SK-N-SH (cell line): ENCODE measurements around the gene C20orf96. TPM values are rescaled to one million over a fixed set of nuclear protein-coding genes. Genes with fewer than 3 reads are reported as not detected.

Experiments used
- CTCF ChIA-PET: fragments of 300-600, 350-600 bp; formaldehyde crosslinking; extraction: SDS; loops from one replicate; lab custom pipeline; 2021; lab: Yijun Ruan, JAX
- POLR2A ChIA-PET: fragments of 350-600 bp; sonication (Branson Sonifier 250); formaldehyde crosslinking; extraction: SDS; loops from one replicate; lab custom pipeline; 2020; ENCODE audit warnings: antibody characterized with exemption, inconsistent platforms; lab: Yijun Ruan, JAX
- DNase-seq: peaks from one replicate; pipeline ENCODE4 v3.0.0; 2012
- H2AFZ ChIP-seq: fragments of 200-600 bp; sonication (generic); 2 replicates; pipeline ENCODE4 v1.8.1; 2016; ENCODE audit warnings: antibody characterized with exemption, mild to moderate bottlenecking, low read depth
- H3F3A ChIP-seq: fragments of 200-600 bp; sonication (generic); replicated peaks from 2 replicates; pipeline ENCODE3; 2016; ENCODE audit warnings: antibody characterized with exemption, mild to moderate bottlenecking; ENCODE audit not compliant: insufficient read depth
- H3K27ac ChIP-seq, 2 experiments: fragments of 200-500 bp in 1 of 2; fragments of 200-600 bp in 1 of 2; sonication (Bioruptor generic) in 1 of 2; sonication (generic), shearing (Covaris generic) in 1 of 2; 2 replicates each; pipeline versions ENCODE4 v1.5.1 to v1.6.1; 2014 to 2016; ENCODE audit warnings: low read depth in 2 of 2, inconsistent platforms in 1 of 2, low read length in 1 of 2, mild to moderate bottlenecking in 1 of 2, mixed read lengths in 1 of 2
- H3K27me3 ChIP-seq: fragments of 200-600 bp; sonication (generic), shearing (Covaris generic); 2 replicates; pipeline ENCODE4 v1.6.1; 2016; ENCODE audit warnings: mixed run types; ENCODE audit not compliant: insufficient read depth
- H3K36me3 ChIP-seq, 2 experiments: fragments of 200-500 bp in 1 of 2; fragments of 200-600 bp in 1 of 2; sonication (Bioruptor generic) in 1 of 2; sonication (generic) in 1 of 2; replicated peaks in 1 of 2; 2 replicates each; pipeline versions ENCODE3 to v1.5.1; 2014 to 2016; ENCODE audit warnings: low read length in 1 of 2, mild to moderate bottlenecking in 1 of 2; ENCODE audit not compliant: insufficient read depth in 2 of 2, control insufficient read depth in 1 of 2
- H3K4me1 ChIP-seq, 2 experiments: fragments of 200-500 bp in 1 of 2; fragments of 200-600 bp in 1 of 2; sonication (Bioruptor generic) in 1 of 2; sonication (generic), shearing (Covaris generic) in 1 of 2; 2 replicates each; pipeline versions ENCODE4 v1.5.1 to v1.6.1; 2014 to 2016; ENCODE audit warnings: low read depth in 1 of 2, low read length in 1 of 2, mixed run types in 1 of 2; ENCODE audit not compliant: insufficient read depth in 2 of 2, control insufficient read depth in 1 of 2
- H3K4me2 ChIP-seq: fragments of 200-600 bp; sonication (generic), shearing (Covaris generic); 2 replicates; pipeline ENCODE4 v1.6.1; 2017; ENCODE audit warnings: mixed run types
- H3K4me3 ChIP-seq, 2 experiments: fragments of 200-500 bp in 1 of 2; fragments of 200-600 bp in 1 of 2; sonication (Bioruptor generic) in 1 of 2; sonication (generic), shearing (Covaris generic) in 1 of 2; 2 replicates each; pipeline versions ENCODE4 v1.5.1 to v1.8.1; 2014 to 2016; ENCODE audit warnings: low read depth in 2 of 2, inconsistent platforms in 1 of 2, low read length in 1 of 2, mild to moderate bottlenecking in 1 of 2, mixed read lengths in 1 of 2, moderate library complexity in 1 of 2
- H3K79me2 ChIP-seq: fragments of 200-600 bp; sonication (generic); 2 replicates; pipeline ENCODE4 v1.8.1; 2017; ENCODE audit warnings: mild to moderate bottlenecking; ENCODE audit not compliant: insufficient read depth
- H3K9ac ChIP-seq: fragments of 200-600 bp; sonication (generic); 2 replicates; pipeline ENCODE4 v1.6.1; 2017; ENCODE audit warnings: mixed run types
- H3K9me2 ChIP-seq: fragments of 200-600 bp; sonication (generic); 2 replicates; pipeline ENCODE4 v1.6.1; 2017; ENCODE audit warnings: mixed run types
- H3K9me3 ChIP-seq: fragments of 200-600 bp; sonication (generic); 2 replicates; pipeline ENCODE4 v1.6.1; 2017; ENCODE audit warnings: mixed run types, mild to moderate bottlenecking, moderate library complexity
- H4K20me1 ChIP-seq: fragments of 200-600 bp; sonication (generic); 2 replicates; pipeline ENCODE4 v1.6.1; 2017; ENCODE audit warnings: mild to moderate bottlenecking, mixed run types; ENCODE audit not compliant: insufficient read depth
- CHD2 ChIP-seq: fragments of 150-350 bp; IDR thresholded peaks from 2 replicates; pipeline ENCODE4 v1.6.1; 2018; ENCODE audit warnings: low read length; ENCODE audit not compliant: partially characterized antibody
- CTCF ChIP-seq: fragments of 200-600 bp; sonication (generic); IDR thresholded peaks from 2 replicates; pipeline ENCODE4 v1.6.1; 2017; ENCODE audit warnings: antibody characterized with exemption, mild to moderate bottlenecking, moderate library complexity
- ELF1 ChIP-seq: IDR thresholded peaks from 2 replicates; pipeline ENCODE4 v1.4.0; 2012
- FOSL2 ChIP-seq: IDR thresholded peaks from 2 replicates; pipeline ENCODE4 v1.4.0; 2012; ENCODE audit warnings: low read depth, mild to moderate bottlenecking, moderate library complexity, borderline replicate concordance
- FOXJ3 ChIP-seq: sonication (generic); formaldehyde crosslinking; IDR thresholded peaks from 2 replicates; pipeline ENCODE4 v1.5.1; 2020; ENCODE audit warnings: mild to moderate bottlenecking, missing genetic modification reagents
- FOXM1 ChIP-seq: IDR thresholded peaks from 2 replicates; pipeline ENCODE4 v1.4.0; 2012; ENCODE audit warnings: low read depth, mild to moderate bottlenecking
- JUND ChIP-seq: IDR thresholded peaks from 2 replicates; pipeline ENCODE4 v1.4.0; 2012
- POLR2AphosphoS5 ChIP-seq: IDR thresholded peaks from 2 replicates; pipeline ENCODE4 v1.6.1; 2012; ENCODE audit warnings: low read depth, low read length
- RCOR1 ChIP-seq: fragments of 150-350 bp; IDR thresholded peaks from 2 replicates; pipeline ENCODE4 v1.6.1; 2017; ENCODE audit warnings: antibody characterized with exemption, low read length
- RXRA ChIP-seq: IDR thresholded peaks from 2 replicates; pipeline ENCODE4 v1.4.0; 2012; ENCODE audit warnings: low read depth, mild to moderate bottlenecking, borderline replicate concordance
- SIN3A ChIP-seq: IDR thresholded peaks from 2 replicates; pipeline ENCODE4 v1.6.1; 2012; ENCODE audit warnings: low read depth, mild to moderate bottlenecking, low read length, moderate library complexity, borderline replicate concordance
- TAF1 ChIP-seq: IDR thresholded peaks from 2 replicates; pipeline ENCODE4 v1.6.1; 2012; ENCODE audit warnings: low read depth, mild to moderate bottlenecking, low read length, moderate library complexity, borderline replicate concordance
- TCF12 ChIP-seq: IDR thresholded peaks from 2 replicates; pipeline ENCODE4 v1.4.0; 2012
- TEAD4 ChIP-seq: IDR thresholded peaks from 2 replicates; pipeline ENCODE4 v1.4.0; 2012; ENCODE audit warnings: mild to moderate bottlenecking, borderline replicate concordance; ENCODE audit not compliant: insufficient read depth
- USF1 ChIP-seq: IDR thresholded peaks from 2 replicates; pipeline ENCODE4 v1.4.0; 2012; ENCODE audit warnings: low read depth, borderline replicate concordance
- YY1 ChIP-seq: IDR thresholded peaks from 2 replicates; pipeline ENCODE4 v1.4.0; 2012; ENCODE audit warnings: low read depth, mild to moderate bottlenecking
- ZBTB33 ChIP-seq: IDR thresholded peaks from 2 replicates; pipeline ENCODE4 v1.4.0; 2012; ENCODE audit warnings: low read depth, borderline replicate concordance
- WGBS: methylation state at CpG from one replicate; pipeline ENCODE4 v1.1.6; 2017; ENCODE audit warnings: low lambda C conversion rate; 5-methylcytosine and 5-hydroxymethylcytosine counted together
- polyA plus RNA-seq, 3 experiments: library from polyadenylated mRNA; depleted of rRNA; stranded (reverse); fragments of >200 nt; gene quantifications; 2 replicates each; pipeline ENCODE4 v1.2.3, GENCODE V29; 2012
- TF ChIP-seq, protein P1 (sequence below): IDR thresholded peaks from 2 replicates; pipeline ENCODE4; 2012
- TF ChIP-seq, protein P2 (sequence below): IDR thresholded peaks from 2 replicates; pipeline ENCODE4 v1.6.1; 2012; ENCODE audit warnings: mild to moderate bottlenecking, low read depth, low read length, moderate library complexity

C20orf96 gene
- polyA plus RNA-seq, 1 of the 3 experiments (the other 2 are of a cell fraction): 16.6 TPM

DNA sequence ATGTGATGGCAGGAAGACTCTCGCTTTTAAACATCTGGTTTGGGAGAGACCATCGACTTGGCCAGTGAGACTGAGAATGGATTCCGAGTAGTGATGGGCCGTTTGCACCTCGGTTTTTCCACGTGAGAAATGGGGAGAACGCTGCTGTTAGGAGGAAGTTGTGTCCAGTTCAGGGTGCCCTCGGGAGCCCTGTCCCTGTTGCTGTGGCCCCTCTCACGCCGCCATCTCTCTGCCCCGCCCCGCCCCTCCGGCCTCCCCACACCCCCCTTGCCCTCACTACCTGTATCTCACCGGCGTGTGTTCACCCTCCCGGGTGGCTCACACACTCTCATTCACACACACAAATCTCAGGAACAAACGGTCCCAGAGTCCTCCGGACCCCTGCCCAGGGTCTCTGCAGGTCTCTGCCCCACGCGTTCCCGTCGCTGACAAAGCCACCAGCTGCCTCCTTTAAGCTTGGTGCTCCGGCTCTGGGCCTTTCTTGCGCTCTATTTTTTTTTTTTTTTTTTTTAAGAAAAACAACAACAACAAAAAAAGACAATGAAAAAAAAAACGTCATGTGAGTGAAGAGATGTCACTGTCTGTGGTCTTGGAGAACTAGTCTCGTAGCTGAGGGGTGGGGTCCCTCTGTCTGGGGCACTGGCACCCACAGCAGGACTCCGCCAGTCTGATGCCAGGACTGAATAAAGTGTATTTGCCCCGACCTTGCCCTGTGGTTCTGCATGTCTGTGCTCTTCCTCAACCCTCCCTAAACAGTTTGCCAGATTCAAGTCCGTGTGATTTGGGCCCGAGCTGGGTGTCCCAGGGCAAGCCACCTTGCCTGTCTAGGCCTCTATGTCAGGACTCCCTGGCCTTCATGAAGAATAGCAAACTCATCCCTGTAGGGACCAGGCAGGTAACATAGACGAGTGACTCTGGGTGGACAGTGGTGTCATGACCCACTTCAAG is 37.8 kb upstream of the C20orf96 start:
- TF ChIP-seq ELF1: no peak
- TF ChIP-seq CHD2: no peak
- TF ChIP-seq POLR2AphosphoS5: no peak
- TF ChIP-seq TEAD4: no peak
- no peak for TF ChIP-seq USF1
- TF ChIP-seq, protein P1, sequence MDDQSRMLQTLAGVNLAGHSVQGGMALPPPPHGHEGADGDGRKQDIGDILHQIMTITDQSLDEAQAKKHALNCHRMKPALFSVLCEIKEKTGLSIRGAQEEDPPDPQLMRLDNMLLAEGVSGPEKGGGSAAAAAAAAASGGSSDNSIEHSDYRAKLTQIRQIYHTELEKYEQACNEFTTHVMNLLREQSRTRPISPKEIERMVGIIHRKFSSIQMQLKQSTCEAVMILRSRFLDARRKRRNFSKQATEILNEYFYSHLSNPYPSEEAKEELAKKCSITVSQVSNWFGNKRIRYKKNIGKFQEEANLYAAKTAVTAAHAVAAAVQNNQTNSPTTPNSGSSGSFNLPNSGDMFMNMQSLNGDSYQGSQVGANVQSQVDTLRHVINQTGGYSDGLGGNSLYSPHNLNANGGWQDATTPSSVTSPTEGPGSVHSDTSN: no peak
- no peak for TF ChIP-seq SIN3A
- no peak for TF ChIP-seq FOXM1
- TF ChIP-seq YY1: no peak
- no peak for TF ChIP-seq FOXJ3 (CRISPR knock-in tag)
- no peak for TF ChIP-seq TCF12
- no peak for TF ChIP-seq RXRA
- TF ChIP-seq ZBTB33: no peak
- no peak for TF ChIP-seq RCOR1
- TF ChIP-seq CTCF: no peak
- no peak for TF ChIP-seq FOSL2
- no peak for TF ChIP-seq TAF1
- TF ChIP-seq, protein P2, sequence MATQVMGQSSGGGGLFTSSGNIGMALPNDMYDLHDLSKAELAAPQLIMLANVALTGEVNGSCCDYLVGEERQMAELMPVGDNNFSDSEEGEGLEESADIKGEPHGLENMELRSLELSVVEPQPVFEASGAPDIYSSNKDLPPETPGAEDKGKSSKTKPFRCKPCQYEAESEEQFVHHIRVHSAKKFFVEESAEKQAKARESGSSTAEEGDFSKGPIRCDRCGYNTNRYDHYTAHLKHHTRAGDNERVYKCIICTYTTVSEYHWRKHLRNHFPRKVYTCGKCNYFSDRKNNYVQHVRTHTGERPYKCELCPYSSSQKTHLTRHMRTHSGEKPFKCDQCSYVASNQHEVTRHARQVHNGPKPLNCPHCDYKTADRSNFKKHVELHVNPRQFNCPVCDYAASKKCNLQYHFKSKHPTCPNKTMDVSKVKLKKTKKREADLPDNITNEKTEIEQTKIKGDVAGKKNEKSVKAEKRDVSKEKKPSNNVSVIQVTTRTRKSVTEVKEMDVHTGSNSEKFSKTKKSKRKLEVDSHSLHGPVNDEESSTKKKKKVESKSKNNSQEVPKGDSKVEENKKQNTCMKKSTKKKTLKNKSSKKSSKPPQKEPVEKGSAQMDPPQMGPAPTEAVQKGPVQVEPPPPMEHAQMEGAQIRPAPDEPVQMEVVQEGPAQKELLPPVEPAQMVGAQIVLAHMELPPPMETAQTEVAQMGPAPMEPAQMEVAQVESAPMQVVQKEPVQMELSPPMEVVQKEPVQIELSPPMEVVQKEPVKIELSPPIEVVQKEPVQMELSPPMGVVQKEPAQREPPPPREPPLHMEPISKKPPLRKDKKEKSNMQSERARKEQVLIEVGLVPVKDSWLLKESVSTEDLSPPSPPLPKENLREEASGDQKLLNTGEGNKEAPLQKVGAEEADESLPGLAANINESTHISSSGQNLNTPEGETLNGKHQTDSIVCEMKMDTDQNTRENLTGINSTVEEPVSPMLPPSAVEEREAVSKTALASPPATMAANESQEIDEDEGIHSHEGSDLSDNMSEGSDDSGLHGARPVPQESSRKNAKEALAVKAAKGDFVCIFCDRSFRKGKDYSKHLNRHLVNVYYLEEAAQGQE: no peak
- TF ChIP-seq JUND: no peak
- Histone ChIP-seq H3K9ac (peak overlapping the region; percentile 86), H3K36me3 (peaks cover 7 to 18% of the 10 kb centered on the region in 2 experiments), H3K9me3 (no peaks in the 10 kb centered on the region), H3K79me2 (peaks cover 37% of the 10 kb centered on the region), H3K4me1 (peaks cover 28 to 33% of the 10 kb centered on the region in 2 experiments; a peak in 3 of 4 replicates), H4K20me1 (peaks cover 46% of the 10 kb centered on the region), H3K4me3 (peak overlapping the region; percentile 93 to 98), H3F3A (peaks cover 34% of the 10 kb centered on the region), H2AFZ (no peak overlapping the region), H3K27me3 (no peaks in the 10 kb centered on the region), H3K9me2 (no peaks in the 10 kb centered on the region), H3K27ac (peak overlapping the region; percentile 18 to 54; a peak in 2 of 4 replicates), H3K4me2 (peak overlapping the region; percentile 99)
- WGBS: 63% methylated on average over 24 of the region's 31 CpGs
- ChIA-PET POLR2A (interaction anchor here (4.7 kb wide), 1 partner anchor 18 kb away, joined by 39 read pairs; the partner anchor contains the start of gene NRSN2), CTCF (interaction anchor here (1.0 to 5.9 kb wide), 4 partner anchors 18 to 120 kb away, joined by 3 to 65 read pairs (median 8); partner anchors contain the start of gene NRSN2)
- no peak for DNase-seq
